ENCODE measurements around the gene FAM174C. TPM values are rescaled to one million over a fixed set of nuclear protein-coding genes. Genes with fewer than 3 reads are reported as not detected.

Gene FAM174C
- total and polyA plus RNA-seq, 10 of the 15 experiments (the other 5 are each of a cell fraction or from before 2014, with no cell fraction given) = 0.89 to 94.6 (median 43.6) TPM

DNA sequence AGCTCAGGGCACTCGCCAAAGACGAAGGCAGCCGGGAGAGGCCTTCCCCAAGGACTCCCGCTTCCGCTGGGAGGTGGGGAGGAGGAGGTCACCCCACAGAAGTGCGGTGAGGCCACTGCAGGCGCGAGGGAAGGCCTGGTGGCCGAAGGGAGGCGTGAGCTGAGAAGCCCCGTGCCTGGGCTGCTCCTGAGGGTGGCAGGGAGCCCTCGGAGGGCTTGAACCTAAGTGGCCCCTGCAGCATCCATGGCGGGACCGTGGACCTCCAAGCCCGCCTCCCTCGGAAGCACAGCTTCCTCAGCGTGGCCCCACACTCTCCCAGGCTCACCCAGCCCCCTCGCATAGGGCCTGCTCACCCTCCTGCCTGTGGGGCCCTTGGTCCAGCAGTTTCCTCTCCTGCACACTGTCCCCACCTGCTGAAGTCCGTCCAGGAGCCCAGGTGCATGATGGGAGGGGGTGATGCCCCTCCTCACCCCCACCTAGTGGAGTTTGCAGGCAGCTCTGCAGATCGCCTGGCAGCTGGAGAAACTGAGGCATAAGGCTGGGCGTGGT lies 36.3 kb downstream of the FAM174C start:
- Histone ChIP-seq H3K36me3 (ENCODE audit: control insufficient read depth in 2 of 2, insufficient read depth in 2 of 2, low read length in 1 of 2) (no peaks in the 10 kb centered on the region), H3K4me1 (ENCODE audit: control insufficient read depth, insufficient read depth, low read length) (peaks cover 3% of the 10 kb centered on the region; the same call in 1 of the 2 replicates), H3K9ac (ENCODE audit: control insufficient read depth, insufficient read depth, low read length) (no peak overlapping the region), H3K27me3 (replicated peaks in 1 of 2; ENCODE audit: control insufficient read depth in 2 of 2, insufficient read depth in 2 of 2, low read length in 1 of 2) (no peaks in the 10 kb centered on the region), H3K79me2 (ENCODE audit: control insufficient read depth, insufficient read depth, low read length) (no peaks in the 10 kb centered on the region), H3K27ac (ENCODE audit: control insufficient read depth, insufficient read depth) (no peak overlapping the region), H4K20me1 (ENCODE audit: control insufficient read depth, insufficient read depth) (no peaks in the 10 kb centered on the region), H2AFZ (ENCODE audit: control insufficient read depth, low read depth, low read length) (no peak overlapping the region), H3K4me3 (no peak overlapping the region), H3K9me3 (replicated peaks; ENCODE audit: control insufficient read depth, insufficient read depth, low read length) (no peaks in the 10 kb centered on the region), H3K4me2 (ENCODE audit: control insufficient read depth, insufficient read depth) (no peak overlapping the region)
- WGBS (ENCODE audit: insufficient coverage, insufficient replicate concordance, low lambda C conversion rate, missing lambda C conversion rate) = 42% methylated on average over 21 of the region's 21 CpGs
- ChIA-PET RAD21 (ENCODE audit: unreplicated experiment) (no interaction called here), SMC1A (ENCODE audit: uncharacterized antibody, unreplicated experiment) (no interaction called here), CTCF (interaction anchor here (1.3 to 2.0 kb wide), 2 partner anchors 32 to 67 kb away, joined by 3 to 5 read pairs; no protein-coding TSS in a partner anchor), POLR2A (no interaction called here)
- in situ Hi-C loops (cut with MboI) (no loop called here), intact Hi-C loops (cut with micrococcal nuclease; ENCODE audit: unreplicated experiment) (no loop called here)
- no peak for ATAC-seq
- no peak for DNase-seq (ENCODE audit: low read depth, low spot score)
- no TSS peak for BruUV-seq (replicated peaks)
- FAIRE-seq = no peak
- no peak for TF ChIP-seq MYC (IDR thresholded peaks at IDR 0.05; ENCODE audit: insufficient read depth, insufficient read length, insufficient replicate concordance, low read length, severe bottlenecking)
- no peak for TF ChIP-seq EZH2 (IDR thresholded peaks at IDR 0.05; ENCODE audit: borderline replicate concordance, control insufficient read depth, low read depth, low read length)
- no peak for TF ChIP-seq E2F8 (IDR thresholded peaks at IDR 0.05; ENCODE audit: low read depth, partially characterized antibody)
- no peak for TF ChIP-seq ZZZ3 (IDR thresholded peaks at IDR 0.05; ENCODE audit: control insufficient read depth, insufficient read length, low read depth)
- TF ChIP-seq LARP7 (IDR thresholded peaks at IDR 0.05) = no peak
- TF ChIP-seq, protein P1, sequence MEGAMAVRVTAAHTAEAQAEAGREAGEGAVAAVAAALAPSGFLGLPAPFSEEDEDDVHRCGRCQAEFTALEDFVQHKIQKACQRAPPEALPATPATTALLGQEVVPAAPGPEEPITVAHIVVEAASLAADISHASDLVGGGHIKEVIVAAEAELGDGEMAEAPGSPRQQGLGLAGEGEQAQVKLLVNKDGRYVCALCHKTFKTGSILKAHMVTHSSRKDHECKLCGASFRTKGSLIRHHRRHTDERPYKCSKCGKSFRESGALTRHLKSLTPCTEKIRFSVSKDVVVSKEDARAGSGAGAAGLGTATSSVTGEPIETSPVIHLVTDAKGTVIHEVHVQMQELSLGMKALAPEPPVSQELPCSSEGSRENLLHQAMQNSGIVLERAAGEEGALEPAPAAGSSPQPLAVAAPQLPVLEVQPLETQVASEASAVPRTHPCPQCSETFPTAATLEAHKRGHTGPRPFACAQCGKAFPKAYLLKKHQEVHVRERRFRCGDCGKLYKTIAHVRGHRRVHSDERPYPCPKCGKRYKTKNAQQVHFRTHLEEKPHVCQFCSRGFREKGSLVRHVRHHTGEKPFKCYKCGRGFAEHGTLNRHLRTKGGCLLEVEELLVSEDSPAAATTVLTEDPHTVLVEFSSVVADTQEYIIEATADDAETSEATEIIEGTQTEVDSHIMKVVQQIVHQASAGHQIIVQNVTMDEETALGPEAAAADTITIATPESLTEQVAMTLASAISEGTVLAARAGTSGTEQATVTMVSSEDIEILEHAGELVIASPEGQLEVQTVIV (IDR thresholded peaks at IDR 0.05; ENCODE audit: borderline replicate concordance, partially characterized antibody) = no peak
- no peak for TF ChIP-seq POLR2A (IDR thresholded peaks at IDR 0.05; ENCODE audit: low read depth, low read length)
- TF ChIP-seq CUX1 (IDR thresholded peaks at IDR 0.05; ENCODE audit: insufficient replicate concordance, low read depth, low read length) = no peak
- no peak for TF ChIP-seq POLR2AphosphoS5 (IDR thresholded peaks at IDR 0.05; ENCODE audit: low read length)
- no peak for TF ChIP-seq PAX8 (IDR thresholded peaks at IDR 0.05)
- no peak for TF ChIP-seq IRF4 (IDR thresholded peaks at IDR 0.05; ENCODE audit: low read depth, low read length)

All from GM12878 (cell line).